Activated T-cell treated with anti-CD3 and anti-CD28 coated beads for 1 hour (primary cell): Measurements from ENCODE around the gene SMAD7.

ENCODE experiments used
- DNase-seq: peaks from one replicate; pipeline ENCODE4 v3.0.0-alpha.2; 2020; ENCODE audit warnings: low read depth

Gene SMAD7

DNA sequence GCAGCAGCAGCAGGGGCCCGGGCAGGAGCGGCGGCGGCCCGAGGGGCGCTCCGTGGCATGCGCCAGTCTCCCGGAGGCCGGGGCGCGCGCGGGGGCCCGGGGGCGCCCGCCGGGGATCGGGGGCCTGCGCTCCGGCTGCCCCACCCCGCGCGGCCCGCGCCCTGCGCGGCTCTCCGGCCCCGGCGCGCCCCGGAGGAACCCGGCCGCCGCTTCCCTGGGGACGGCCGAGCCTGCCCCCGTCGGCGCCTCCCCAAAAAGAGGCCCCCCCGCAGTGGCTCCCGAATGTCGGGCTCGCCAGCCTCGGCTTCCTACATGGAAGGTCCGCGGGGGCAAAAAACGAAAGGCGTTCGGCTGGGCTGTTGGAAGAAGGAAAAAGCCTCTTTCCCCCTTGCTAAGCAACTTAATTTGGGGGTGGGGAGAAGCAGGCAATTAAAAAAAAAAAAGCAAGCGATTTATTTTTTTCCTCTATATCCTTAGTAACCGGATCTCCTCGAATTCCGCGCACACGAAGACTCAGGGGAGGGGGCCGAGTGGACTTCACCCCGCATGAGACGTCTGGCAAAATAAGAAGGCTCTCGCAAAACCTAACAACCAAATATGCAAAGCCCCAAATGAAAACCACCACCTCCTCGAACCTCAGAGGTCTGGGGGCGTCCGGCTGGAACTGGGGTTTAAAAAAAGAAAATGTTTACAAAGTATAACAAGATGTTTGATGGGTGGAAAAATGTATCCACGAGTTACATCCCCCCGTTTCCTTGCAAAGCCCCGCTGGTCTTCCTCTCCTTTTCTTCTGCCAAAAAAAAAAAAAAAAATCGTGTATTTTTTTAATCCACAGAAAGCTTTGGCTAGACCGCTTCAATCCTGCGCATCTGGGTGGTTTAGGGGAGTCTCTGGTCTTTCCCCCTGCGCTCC is at the start of gene SMAD7:
SMAD7 (minus strand) TSS at position 430 of the 912 bp plus-strand sequence. CDS start 541 bp downstream, outside the sequence.
- no peak for DNase-seq

DNA sequence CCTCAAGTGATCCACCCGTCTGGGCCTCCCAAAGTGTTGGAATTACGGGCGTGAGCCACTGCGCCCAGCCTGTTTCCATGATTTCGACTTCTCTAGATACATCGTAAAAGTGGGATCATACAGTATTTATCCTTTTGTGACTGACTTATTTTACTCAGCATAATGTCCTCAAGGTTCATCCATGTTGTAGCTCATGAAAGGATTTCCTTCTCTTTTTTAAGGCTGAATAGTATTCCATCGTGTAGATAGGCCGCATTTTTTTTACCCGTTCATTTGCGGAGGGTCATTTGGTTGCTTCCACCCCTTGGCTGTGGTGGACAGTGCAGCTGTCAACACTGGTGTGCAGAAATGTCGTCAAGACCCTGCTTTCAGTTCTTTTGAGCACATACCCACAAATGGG is 48.8 kb upstream of the SMAD7 start:
- DNase-seq, result no peak

- DNase-seq, result no peak
These were observed 47.4 kb upstream of the SMAD7 start for GRCh38 chr18:48997985-48998831.

- DNase-seq, result no peak
These were observed 46.9 kb upstream of the SMAD7 start for GRCh38 chr18:48997681-48997984.

- no peak for DNase-seq
These were observed 46.2 kb upstream of the SMAD7 start for GRCh38 chr18:48996901-48997463.

GRCh38 chr18:48996041-48996440 is 45.3 kb upstream of the SMAD7 start:
- DNase-seq, result no peak

DNA sequence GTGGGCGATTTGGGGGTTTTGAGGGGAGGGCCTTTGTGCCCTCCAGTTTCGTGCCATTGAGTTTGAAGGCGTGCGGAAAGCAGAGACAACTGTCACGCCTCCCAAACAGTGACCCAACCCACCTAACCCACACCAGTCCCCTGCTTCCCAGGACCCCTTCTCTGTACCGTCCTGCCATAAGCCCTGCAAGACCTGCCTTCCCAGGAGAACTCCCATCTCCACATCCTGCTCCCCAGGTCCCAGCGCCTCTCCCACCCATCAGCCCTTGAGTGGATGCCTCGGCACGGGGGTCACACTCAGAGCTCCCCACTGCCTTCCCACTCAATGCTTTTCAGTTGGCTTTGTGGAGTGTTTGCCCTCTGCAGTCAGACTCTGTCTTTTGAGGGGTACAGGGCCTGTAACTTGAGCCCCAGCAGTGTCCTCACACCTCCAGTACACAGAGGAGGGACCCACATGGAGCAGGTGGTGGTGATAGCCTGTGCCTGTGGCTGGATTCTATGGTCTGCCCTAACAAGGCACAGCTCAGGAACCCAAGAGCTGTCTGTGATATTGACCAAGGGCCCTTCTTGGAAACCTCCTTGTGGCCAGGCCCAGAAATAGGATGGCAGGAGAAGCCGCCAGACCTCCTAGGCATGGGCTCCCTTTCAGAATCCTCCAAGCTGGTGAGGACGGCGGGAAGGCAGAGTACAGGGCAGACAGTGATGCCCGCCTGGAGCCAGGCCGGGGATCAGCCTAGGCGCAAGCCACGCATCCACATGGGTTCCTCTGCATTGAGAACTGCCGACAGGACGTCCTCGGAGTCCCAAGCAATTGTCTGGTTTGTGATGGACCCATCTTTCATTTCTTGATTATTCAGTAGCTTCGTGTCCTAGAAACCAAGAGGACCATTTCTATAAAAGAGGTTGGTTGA is 44.4 kb upstream of the SMAD7 start:
- no peak for DNase-seq

DNA sequence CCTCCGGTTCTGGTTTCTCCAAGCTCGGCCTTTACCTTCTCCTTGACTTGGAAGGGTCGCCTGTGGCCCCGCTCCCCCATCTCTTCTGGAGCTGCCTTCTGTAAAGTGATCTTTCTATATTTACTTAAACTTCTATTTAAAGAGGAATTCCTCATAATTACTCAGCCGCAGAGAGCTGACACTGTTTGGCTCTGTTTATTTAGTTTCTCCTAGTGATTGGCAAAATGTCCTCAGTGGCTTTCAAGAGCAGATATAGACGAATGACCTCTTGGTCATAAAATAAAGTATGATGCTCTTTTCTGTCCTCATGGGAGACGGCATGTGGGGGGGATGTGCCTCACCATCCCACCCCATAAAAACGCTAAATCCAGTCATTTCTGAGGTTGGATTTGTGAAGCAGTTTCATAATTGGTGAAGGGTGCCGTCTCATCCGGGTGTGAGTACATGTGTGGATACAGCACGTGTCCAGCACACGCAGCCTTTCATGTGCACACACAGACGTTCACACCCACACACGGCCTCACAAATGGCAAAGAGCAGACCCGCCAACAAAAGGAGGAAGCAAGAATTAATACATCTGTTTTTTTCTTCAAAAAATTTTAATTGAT is 43.4 kb upstream of the SMAD7 start:
- no peak for DNase-seq

DNA sequence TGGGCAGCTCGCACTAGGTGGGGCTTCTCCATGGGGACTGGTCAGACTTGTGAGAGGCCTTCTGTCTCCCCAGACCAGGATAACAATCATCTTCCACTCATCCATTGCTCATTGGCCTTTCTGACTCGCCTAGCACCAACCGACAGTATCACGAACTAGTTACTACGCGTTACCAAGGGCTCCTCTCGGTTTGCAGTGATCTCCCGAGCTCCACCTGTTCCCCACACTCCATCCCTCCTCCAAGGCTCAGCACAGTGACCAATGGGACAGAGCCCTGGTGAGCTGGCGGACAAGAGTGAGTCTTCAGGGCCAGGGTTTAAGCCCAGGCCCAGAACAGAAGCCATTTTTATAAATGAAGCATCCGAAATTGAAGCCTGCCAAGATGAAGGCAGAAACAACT is 42.8 kb upstream of the SMAD7 start:
- DNase-seq, result no peak

GRCh38 chr18:48992791-48993555 is 42.2 kb upstream of the SMAD7 start:
- no peak for DNase-seq

GRCh38 chr18:48992133-48992532 is 41.4 kb upstream of the SMAD7 start:
- no peak for DNase-seq

DNA sequence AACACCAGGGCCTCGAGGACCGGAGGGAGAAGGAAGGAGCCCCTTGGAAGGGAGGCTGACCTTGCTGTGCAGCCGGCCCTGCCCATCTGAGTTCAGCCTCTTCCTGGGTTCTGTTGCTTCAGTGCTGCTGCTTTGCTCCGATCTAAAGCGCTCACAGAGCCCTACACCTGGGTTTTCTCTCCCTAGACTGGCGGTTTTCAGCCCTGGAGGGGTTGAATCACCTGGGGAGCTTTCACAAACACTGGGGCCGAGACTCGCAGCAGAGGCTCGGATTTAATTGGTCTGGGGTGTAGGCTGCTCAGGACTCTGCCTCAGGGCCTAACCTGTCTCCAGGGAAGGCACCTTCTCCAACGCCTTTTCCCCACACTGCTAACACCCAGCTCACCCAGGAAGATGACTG is 40.9 kb upstream of the SMAD7 start:
- DNase-seq, result no peak

DNA sequence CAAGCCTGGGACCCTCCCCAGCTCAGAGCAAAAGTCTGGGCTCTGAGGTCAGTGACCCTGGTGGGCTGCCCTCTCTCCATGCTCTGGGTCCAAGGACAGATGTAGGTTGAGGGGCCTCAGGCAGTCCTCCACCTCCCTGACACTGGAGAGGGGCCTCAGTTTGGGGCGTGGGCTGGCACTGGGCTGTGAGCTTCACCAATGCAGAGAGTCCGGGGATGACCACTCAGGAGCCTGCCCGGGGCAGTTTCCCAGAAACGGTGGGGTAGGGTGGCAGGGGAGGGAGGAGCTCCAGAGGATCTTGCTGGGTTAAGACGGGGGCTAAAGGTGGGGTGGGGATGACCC is 40.5 kb upstream of the SMAD7 start:
- DNase-seq, result no peak

GRCh38 chr18:48990481-48991318 is 39.9 kb upstream of the SMAD7 start:
- no peak for DNase-seq

- no peak for DNase-seq
These were observed 38.8 kb upstream of the SMAD7 start for GRCh38 chr18:48989304-48990303.

DNA sequence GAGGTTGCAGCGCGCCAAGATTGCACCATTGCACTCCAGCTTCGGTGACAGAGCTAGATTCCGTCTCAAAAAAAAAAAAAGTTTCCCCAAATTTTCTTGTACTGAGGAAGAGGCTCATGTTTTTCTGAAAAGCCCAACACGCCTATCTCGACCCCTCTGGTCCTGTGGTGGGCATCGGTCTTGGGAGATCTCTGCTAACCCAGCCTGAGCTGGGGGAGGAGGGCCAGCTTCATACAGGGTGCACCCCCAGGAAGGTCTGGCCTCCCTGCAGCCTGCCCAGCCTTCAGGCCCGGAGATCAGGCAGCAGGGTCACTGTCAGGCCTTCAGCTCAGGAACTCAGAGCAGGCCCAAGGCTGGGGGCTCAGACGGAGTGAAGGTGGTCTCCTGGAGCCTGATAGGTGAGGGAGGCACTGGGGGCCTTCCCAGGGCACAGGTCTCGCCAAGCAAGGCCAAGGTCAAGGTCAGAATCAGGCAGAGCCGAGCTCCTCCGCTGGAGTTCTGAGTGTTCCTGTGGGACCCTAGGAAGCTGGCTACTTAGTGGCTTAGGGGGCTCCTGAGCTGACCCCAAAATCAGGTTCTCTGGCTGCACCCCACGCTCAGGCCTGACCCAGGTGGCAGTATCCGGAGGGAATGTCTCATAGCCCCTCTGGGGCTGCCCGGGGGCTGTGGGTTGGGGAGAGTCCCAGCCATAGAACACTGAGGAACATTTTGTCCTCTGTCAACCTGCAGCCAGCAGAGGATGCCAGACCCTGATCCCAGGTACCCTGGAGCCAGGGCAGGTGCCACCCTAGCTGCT is 37.9 kb upstream of the SMAD7 start:
- DNase-seq, result no peak

- no peak for DNase-seq
These were observed 37.1 kb upstream of the SMAD7 start for GRCh38 chr18:48987821-48988220.
